AML-193 (cell line): Measurements from ENCODE around the gene PRCC.

ENCODE experiments used
- DNase-seq, 2 experiments: peaks; one replicate each; lab custom pipeline; 2025; lab: John Stamatoyannopoulos, UW

Gene PRCC

GRCh38 chr1:156796340-156797097 lies 29.2 kb downstream of the PRCC start:
- DNase-seq, result no peak

GRCh38 chr1:156797212-156797871 lies 30.0 kb downstream of the PRCC start:
- peak; percentile 27 to 36 for DNase-seq

GRCh38 chr1:156801409-156802121 lies 34.2 kb downstream of the PRCC start:
- DNase-seq, result no peak

GRCh38 chr1:156802421-156802935 lies 35.1 kb downstream of the PRCC start:
- no peak for DNase-seq

GRCh38 chr1:156803086-156803851 lies 35.9 kb downstream of the PRCC start:
- DNase-seq, result no peak

- DNase-seq, result no peak
Observed at GRCh38 chr1:156804026-156804425, 36.7 kb downstream of the PRCC start.

- DNase-seq, result peak in 1 of 2 experiments; percentile 11
Observed at GRCh38 chr1:156804572-156805243, 37.4 kb downstream of the PRCC start.

GRCh38 chr1:156805766-156806511 lies 38.6 kb downstream of the PRCC start:
- no peak for DNase-seq

GRCh38 chr1:156806512-156807440 lies 39.4 kb downstream of the PRCC start:
- DNase-seq, result no peak

- DNase-seq, result no peak
Observed at GRCh38 chr1:156807627-156808026, 40.3 kb downstream of the PRCC start.

GRCh38 chr1:156808186-156809030 lies 41.1 kb downstream of the PRCC start:
- DNase-seq, result no peak

- DNase-seq, result no peak
Observed at GRCh38 chr1:156809281-156809680, 41.9 kb downstream of the PRCC start.

- DNase-seq, result no peak
Observed at GRCh38 chr1:156809711-156810366, 42.5 kb downstream of the PRCC start.

- DNase-seq, result no peak
Observed at GRCh38 chr1:156811168-156811567, 43.8 kb downstream of the PRCC start.

- DNase-seq, result no peak
Observed at GRCh38 chr1:156812293-156812990, 45.1 kb downstream of the PRCC start.

- no peak for DNase-seq
Observed at GRCh38 chr1:156813298-156813697, 46.0 kb downstream of the PRCC start.
